GM19238 (cell line): ENCODE measurements around the gene C1QBP.
"Not testable (repeated sequence)": the region's sequence is repeated elsewhere in the genome, so short reads cannot be mapped to it uniquely, and the experiment has no call there.

Source experiments
- DNase-seq: peaks from one replicate; pipeline ENCODE4 v3.0.0; 2011; ENCODE audit warnings: low spot score; ENCODE audit not compliant: insufficient read length

The C1QBP gene

GRCh38 chr17:5438716-5439445, at the start of gene C1QBP:
C1QBP (minus strand) TSS chr17:5439155; CDS start chr17:5439073, 82 bp downstream.
- DNase-seq, result peak; percentile 90

GRCh38 chr17:5488752-5489151, 49.8 kb upstream of the C1QBP start:
- DNase-seq, result no peak

- peak; percentile 87 for DNase-seq
These were observed 47.5 kb upstream of the C1QBP start, which contains the start of gene MIS12 for GRCh38 chr17:5486206-5487124. MIS12 (plus strand) TSS chr17:5486566; CDS start chr17:5488863, 2,297 bp downstream.

GRCh38 chr17:5485270-5486205, 46.6 kb upstream of the C1QBP start, which contains the start of gene DERL2:
DERL2 (minus strand) TSS chr17:5486178; CDS start chr17:5486161, 17 bp downstream.
- DNase-seq, result peak; percentile 29

GRCh38 chr17:5481451-5481850, 42.5 kb upstream of the C1QBP start:
- no peak for DNase-seq

GRCh38 chr17:5480962-5481361, 42.0 kb upstream of the C1QBP start:
- DNase-seq, result no peak

- no peak for DNase-seq
These were observed 40.0 kb upstream of the C1QBP start for GRCh38 chr17:5478992-5479391.

- DNase-seq, result no peak
These were observed 35.0 kb upstream of the C1QBP start for GRCh38 chr17:5473906-5474305.

GRCh38 chr17:5472511-5472910, 33.6 kb upstream of the C1QBP start:
- DNase-seq, result no peak

GRCh38 chr17:5468075-5468473, 29.1 kb upstream of the C1QBP start:
- no peak for DNase-seq

- DNase-seq, result no peak
These were observed 28.5 kb upstream of the C1QBP start for GRCh38 chr17:5467416-5467815.

GRCh38 chr17:5466295-5466694, 27.3 kb upstream of the C1QBP start:
- DNase-seq, result no peak

- no peak for DNase-seq
These were observed 26.0 kb upstream of the C1QBP start for GRCh38 chr17:5464717-5465507.

- DNase-seq, result no peak
These were observed 7.8 kb upstream of the C1QBP start for GRCh38 chr17:5446786-5447185.

GRCh38 chr17:5444209-5444608, 5.3 kb upstream of the C1QBP start:
- DNase-seq, result no peak

GRCh38 chr17:5443728-5444127, 4.8 kb upstream of the C1QBP start:
- DNase-seq, result no peak

- no peak for DNase-seq
These were observed 450 bp upstream of the C1QBP start for GRCh38 chr17:5439446-5439764.

- no peak for DNase-seq
These were observed 1.1 kb downstream of the C1QBP start for GRCh38 chr17:5437721-5438317.

GRCh38 chr17:5435781-5436315, 3.1 kb downstream of the C1QBP start:
- not testable (repeated sequence) for DNase-seq

- no peak for DNase-seq
These were observed 4.0 kb downstream of the C1QBP start for GRCh38 chr17:5434984-5435383.
